K562 (cell line): Measurements from ENCODE around the gene GFOD1. TPM values are rescaled to one million over a fixed set of nuclear protein-coding genes. Genes with fewer than 3 reads are reported as not detected.
A peak's percentile ranks its signal among the peaks of the same experiment; 100 is the strongest.

ENCODE experiments used
- ARID1B ChIP-seq: fragments of 450-650 bp; IDR thresholded peaks from 2 replicates; pipeline ENCODE4 v1.6.1; 2016; ENCODE audit warnings: antibody characterized with exemption, mild to moderate bottlenecking, inconsistent platforms
- CCNT2 ChIP-seq: IDR thresholded peaks from 2 replicates; pipeline ENCODE4 v1.6.1; 2011; ENCODE audit warnings: borderline replicate concordance, low read depth, mild to moderate bottlenecking, moderate library complexity, mixed read lengths, low read length; ENCODE audit not compliant: insufficient read length; ENCODE audit errors: extremely low read depth
- CEBPG ChIP-seq, 3 experiments: fragments of 200-800 bp in 1 of 3; sonication (Bioruptor generic) in 1 of 3; sonication (generic) in 1 of 3; formaldehyde crosslinking in 1 of 3; IDR thresholded peaks in 2 of 3; conservative IDR thresholded peaks in 1 of 3; 2 replicates each; pipeline versions ENCODE4 v1.6.1 to v1.8.0; 2016 to 2022; ENCODE audit warnings: missing compliant biosample characterization in 2 of 3, missing genetic modification characterization in 2 of 3, mild to moderate bottlenecking in 1 of 3, missing genetic modification reagents in 1 of 3
- CREB3 ChIP-seq: fragments of 450-650 bp; conservative IDR thresholded peaks from 2 replicates; pipeline ENCODE4 v1.6.1; 2016; ENCODE audit warnings: missing genetic modification characterization, low read depth, mild to moderate bottlenecking, missing compliant biosample characterization, moderate library complexity
- HMBOX1 ChIP-seq: sonication (generic); IDR thresholded peaks from 2 replicates; pipeline ENCODE4 v1.6.1; 2016
- ILF3 ChIP-seq: fragments of 450-650 bp; IDR thresholded peaks from 2 replicates; pipeline ENCODE4 v1.6.1; 2018; ENCODE audit warnings: antibody characterized with exemption, mild to moderate bottlenecking, moderate library complexity, borderline replicate concordance
- LARP7 ChIP-seq: fragments of 450-650 bp; IDR thresholded peaks from 2 replicates; pipeline ENCODE4 v1.6.1; 2016
- MAZ ChIP-seq, 2 experiments: fragments of 450-650 bp in 1 of 2; sonication (generic) in 1 of 2; formaldehyde crosslinking; IDR thresholded peaks in 1 of 2; conservative IDR thresholded peaks in 1 of 2; 2 replicates each; pipeline versions ENCODE4 v1.4.0 to v1.5.0; 2020; ENCODE audit warnings: mild to moderate bottlenecking in 1 of 2, missing genetic modification reagents in 1 of 2
- MED1 ChIP-seq: sonication (generic); formaldehyde crosslinking; IDR thresholded peaks from 2 replicates; pipeline ENCODE4 v1.8.1; 2023; ENCODE audit warnings: missing genetic modification reagents, borderline replicate concordance
- NCOA4 ChIP-seq: fragments of 450-650 bp; IDR thresholded peaks from 2 replicates; pipeline ENCODE4 v1.6.1; 2018; ENCODE audit warnings: mild to moderate bottlenecking; ENCODE audit not compliant: partially characterized antibody
- NCOA6 ChIP-seq: fragments of 450-650 bp; IDR thresholded peaks from 2 replicates; pipeline ENCODE4 v1.6.1; 2017; ENCODE audit warnings: mild to moderate bottlenecking
- NFE2L1 ChIP-seq: fragments of 450-650 bp; IDR thresholded peaks from 2 replicates; pipeline ENCODE4 v1.6.1; 2016; ENCODE audit warnings: missing genetic modification characterization, low read depth, mild to moderate bottlenecking, missing compliant biosample characterization, moderate library complexity, borderline replicate concordance
- NR2C2 ChIP-seq, 2 experiments: fragments of 200-800 bp in 1 of 2; sonication (Bioruptor generic) in 1 of 2; sonication (generic) in 1 of 2; formaldehyde crosslinking in 1 of 2; IDR thresholded peaks; 2 replicates each; pipeline versions ENCODE4 v1.6.1 to v1.8.0; 2016 to 2022; ENCODE audit warnings: mild to moderate bottlenecking in 1 of 2, missing compliant biosample characterization in 1 of 2, missing genetic modification characterization in 1 of 2, missing genetic modification reagents in 1 of 2
- PHF21A ChIP-seq: fragments of 450-650 bp; IDR thresholded peaks from 2 replicates; pipeline ENCODE4 v1.6.1; 2017; ENCODE audit warnings: low read depth, borderline replicate concordance
- POLR3A ChIP-seq: IDR thresholded peaks from 2 replicates; pipeline ENCODE4 v1.6.1; 2011; ENCODE audit warnings: borderline replicate concordance, mild to moderate bottlenecking, moderate library complexity; ENCODE audit not compliant: insufficient read length, insufficient read depth; ENCODE audit errors: extremely low read depth
- RBBP5 ChIP-seq: fragments of 200-600 bp; sonication (generic); IDR thresholded peaks from 2 replicates; pipeline ENCODE4 v1.6.1; 2012; ENCODE audit warnings: borderline replicate concordance, mild to moderate bottlenecking, low read length, control low read depth, inconsistent platforms; ENCODE audit not compliant: insufficient read depth, poor library complexity, severe bottlenecking
- RBM22 ChIP-seq: fragments of 200-400 bp; formaldehyde crosslinking; IDR thresholded peaks from 2 replicates; pipeline ENCODE4 v1.6.1; 2018; ENCODE audit warnings: low read length, low read depth; ENCODE audit not compliant: poor library complexity, severe bottlenecking
- TGIF2 ChIP-seq: sonication (generic); formaldehyde crosslinking; IDR thresholded peaks from 2 replicates; pipeline ENCODE4 v1.8.1; 2022; ENCODE audit warnings: mild to moderate bottlenecking, missing genetic modification reagents, moderate library complexity
- YBX1 ChIP-seq: fragments of 450-650 bp; IDR thresholded peaks from 2 replicates; pipeline ENCODE4 v1.7.1; 2016; ENCODE audit warnings: mild to moderate bottlenecking
- ZC3H4 ChIP-seq: sonication (generic); formaldehyde crosslinking; IDR thresholded peaks from 2 replicates; pipeline ENCODE4 v1.9.0; 2021; ENCODE audit warnings: missing genetic modification reagents, borderline replicate concordance
- ZC3H8 ChIP-seq: fragments of 450-650 bp; IDR thresholded peaks from 2 replicates; pipeline ENCODE4 v1.6.1; 2017
- ZEB2 ChIP-seq: fragments of 450-650 bp; IDR thresholded peaks from 2 replicates; pipeline ENCODE4 v1.6.1; 2016
- ZNF12 ChIP-seq: sonication (generic); formaldehyde crosslinking; IDR thresholded peaks from 2 replicates; pipeline ENCODE4 v1.4.0; 2020; ENCODE audit warnings: mild to moderate bottlenecking, missing genetic modification reagents
- ZNF140 ChIP-seq: fragments of 250-450 bp; sonication (Bioruptor Pico); IDR thresholded peaks from 2 replicates; pipeline ENCODE4 v1.8.0; 2021; ENCODE audit warnings: moderate library complexity, mild to moderate bottlenecking, inconsistent platforms
- ZNF277 ChIP-seq: fragments of 250-450 bp; sonication (Bioruptor Pico); IDR thresholded peaks from 2 replicates; pipeline ENCODE4 v1.8.0; 2022; ENCODE audit warnings: inconsistent platforms, mild to moderate bottlenecking, moderate library complexity, borderline replicate concordance
- ZNF3 ChIP-seq: fragments of 250-450 bp; sonication (Bioruptor Pico); IDR thresholded peaks from 2 replicates; pipeline ENCODE4 v1.5.0; 2021; ENCODE audit warnings: mild to moderate bottlenecking, moderate library complexity
- ZNF561 ChIP-seq: fragments of 450-650 bp; formaldehyde crosslinking; conservative IDR thresholded peaks from 2 replicates; pipeline ENCODE4 v1.4.0; 2020; ENCODE audit warnings: mild to moderate bottlenecking, moderate library complexity
- polyA plus RNA-seq, 8 experiments: library from polyadenylated mRNA; depleted of rRNA in 4 of 8; stranded (reverse) in 5 of 8; unstranded in 3 of 8; fragments of >200 nt; fragmentation: Nextera tagmentation in 2 of 8; fragmentation: Illumina TruSeq in 1 of 8; extraction: Ambion mirVana in 2 of 8; extraction: Trizol in 1 of 8; gene quantifications; 2 replicates each; pipeline versions ENCODE4 v1.2.1 to v1.2.3, GENCODE V29; 2011 to 2014; ENCODE audit warnings: inconsistent platforms in 1 of 8, missing spikeins in 1 of 8
- total RNA-seq, 7 experiments: library from RNA; depleted of rRNA in 6 of 7; stranded (reverse); fragments of >200 nt in 6 of 7; fragmentation: Illumina TruSeq in 2 of 7; extraction: Trizol in 2 of 7; gene quantifications; 2 replicates each; pipeline versions ENCODE4 v1.2.1 to v1.2.3, GENCODE V29; 2011 to 2021; ENCODE audit warnings: low replicate concordance in 1 of 7

The GFOD1 gene
- total and polyA plus RNA-seq, 9 of the 15 experiments (the other 6 are each of a cell fraction or from before 2014, with no cell fraction given) = 3.8 to 12.0 (median 8.2) TPM

GRCh38 chr6:13380761-13381160 lies 106.6 kb downstream of the GFOD1 start (continued):
- TF ChIP-seq RBM22 = no peak
- no peak for TF ChIP-seq NCOA4
- no peak for TF ChIP-seq NFE2L1
- peak; percentile 95 for TF ChIP-seq CCNT2
- no peak for TF ChIP-seq ZNF12 (CRISPR knock-in tag)
- TF ChIP-seq POLR3A = no peak
- TF ChIP-seq ZNF277 = no peak
- no peak for TF ChIP-seq ILF3
- peak; percentile 96 for TF ChIP-seq ARID1B
- TF ChIP-seq ZNF140 = no peak
- no peak for TF ChIP-seq LARP7
- TF ChIP-seq NCOA6 = no peak
- TF ChIP-seq HMBOX1 = peak; percentile 57; the same call in 1 of the 2 replicates
- TF ChIP-seq MED1 = no peak
- no peak for TF ChIP-seq RBBP5
- TF ChIP-seq ZC3H4 (CRISPR knock-in tag) = no peak
- TF ChIP-seq CEBPG (CRISPR knock-in tag; IDR thresholded peaks at IDR 0.05) = no peak
- no peak for TF ChIP-seq CEBPG (tag; conservative IDR thresholded peaks at IDR 0.05 in 1 of 2, IDR thresholded peaks at IDR 0.05 in 1 of 2)
- TF ChIP-seq MAZ (CRISPR knock-in tag; conservative IDR thresholded peaks at IDR 0.05 in 1 of 2, IDR thresholded peaks at IDR 0.05 in 1 of 2) = peak in 1 of 2 experiments; percentile 51; a peak in 2 of 4 replicates
- no peak for TF ChIP-seq YBX1
- peak; percentile 31; the same call in 1 of the 2 replicates for TF ChIP-seq PHF21A
- no peak for TF ChIP-seq TGIF2
- no peak for TF ChIP-seq ZNF561 (CRISPR knock-in tag)
- TF ChIP-seq ZEB2 = peak; percentile 98
- no peak for TF ChIP-seq NR2C2 (CRISPR knock-in tag; IDR thresholded peaks at IDR 0.05)
- peak; percentile 26; the same call in 1 of the 2 replicates for TF ChIP-seq NR2C2 (tag; IDR thresholded peaks at IDR 0.05)
- TF ChIP-seq ZC3H8 = no peak
- no peak for TF ChIP-seq ZNF3 (CRISPR knock-in tag)
- TF ChIP-seq CREB3 (tag) = no peak
